Immature natural killer cell (primary cell): ENCODE results near the gene CACNA1I. TPM values are rescaled to one million over a fixed set of nuclear protein-coding genes. Genes with fewer than 3 reads are reported as not detected.
A peak's percentile ranks its signal among the peaks of the same experiment; 100 is the strongest.

ENCODE experiments used
- DNase-seq, 3 donors: peaks; one replicate each; pipeline ENCODE4 v3.0.0; 2022; ENCODE audit warnings: mixed read lengths in 1 of 3
- H3K27ac Mint-ChIP-seq, 6 donors: one replicate each; pipeline ENCODE4 v1.8.0; 2020; ENCODE audit warnings: mixed read lengths in 6 of 6, mild to moderate bottlenecking in 5 of 6, inconsistent platforms in 4 of 6, moderate library complexity in 3 of 6
- H3K27me3 Mint-ChIP-seq, 3 donors: one replicate each; pipeline ENCODE4 v1.8.0; 2020 to 2021; ENCODE audit warnings: low read depth in 3 of 3, mild to moderate bottlenecking in 3 of 3, mixed read lengths in 3 of 3, moderate library complexity in 3 of 3, inconsistent platforms in 1 of 3
- H3K36me3 Mint-ChIP-seq, 3 donors: one replicate each; pipeline ENCODE4 v1.8.0; 2020; ENCODE audit warnings: mixed read lengths in 3 of 3, inconsistent platforms in 2 of 3, mild to moderate bottlenecking in 2 of 3
- H3K4me1 Mint-ChIP-seq, 2 donors: one replicate each; pipeline ENCODE4 v1.8.0; 2020; ENCODE audit warnings: inconsistent platforms in 2 of 2, mild to moderate bottlenecking in 2 of 2, mixed read lengths in 2 of 2, moderate library complexity in 1 of 2
- H3K4me3 Mint-ChIP-seq, 5 donors: one replicate each; pipeline ENCODE4 v1.8.0; 2020; ENCODE audit warnings: mild to moderate bottlenecking in 5 of 5, mixed read lengths in 5 of 5, inconsistent platforms in 3 of 5, moderate library complexity in 3 of 5
- H3K9me3 Mint-ChIP-seq, 6 donors: one replicate each; pipeline ENCODE4 v1.8.0; 2020; ENCODE audit warnings: mild to moderate bottlenecking in 6 of 6, mixed read lengths in 6 of 6, inconsistent platforms in 4 of 6, moderate library complexity in 3 of 6
- polyA plus RNA-seq, 3 donors: library from polyadenylated mRNA; unstranded; fragments of 300-500 nt; fragmentation: Illumina TruSeq; gene quantifications; one replicate each; pipeline ENCODE4 v1.2.3, GENCODE V29; 2021

The CACNA1I gene
- polyA plus RNA-seq, 3 donors from 2014 or later: not detected

DNA sequence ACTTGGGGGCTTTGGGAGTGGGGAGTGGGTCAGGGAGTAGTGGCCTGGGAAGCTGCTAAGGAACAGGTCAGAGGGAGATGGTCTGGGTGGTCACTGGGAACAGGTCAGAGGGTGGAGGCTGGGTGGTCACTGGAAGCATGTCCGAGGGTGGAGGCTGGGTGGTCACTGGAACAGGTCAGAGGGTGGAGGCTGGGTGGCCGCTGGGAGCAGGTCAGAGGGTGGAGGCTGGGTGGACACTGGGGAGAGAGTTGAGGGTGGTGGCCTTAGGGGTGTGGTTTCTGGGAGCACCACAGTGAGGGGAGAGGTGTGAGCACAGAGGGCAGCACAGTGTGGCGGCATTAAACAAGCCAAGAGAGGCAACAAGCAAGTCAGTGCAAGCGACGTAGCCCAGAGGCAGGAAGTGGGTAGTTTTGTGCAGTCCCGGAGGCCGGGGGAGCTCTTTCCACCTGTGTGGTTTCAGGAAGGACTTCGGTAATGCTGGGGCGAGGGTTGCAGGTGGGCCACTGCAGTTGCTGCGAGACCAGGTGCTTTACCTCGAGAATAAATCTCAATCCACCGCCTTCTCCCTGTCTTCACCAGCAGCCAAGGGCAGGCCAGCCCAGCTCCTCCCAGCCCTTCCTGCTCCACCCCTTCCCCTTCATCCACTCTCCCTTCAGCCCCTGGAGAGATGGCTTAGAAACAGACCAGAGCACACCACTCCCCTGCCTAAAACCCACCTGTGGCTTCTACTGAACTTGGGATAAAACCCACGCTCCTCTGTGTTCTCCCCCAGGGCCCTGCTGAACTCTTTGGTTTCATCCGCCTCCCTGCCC lies 3.2 kb upstream of the CACNA1I start:
- DNase-seq: peak in 2 of 3 donors; percentile 27 to 28
- Mint-ChIP-seq H3K9me3 (peaks cover 0 to 4% (median 0%) of the 10 kb centered on the region in 6 donors), H3K36me3 (no peaks in the 10 kb centered on the region), H3K4me1 (peaks cover 21% of the 10 kb centered on the region in 2 donors), H3K4me3 (peak overlapping the region in 4 of 5 donors; percentile 14 to 19 (median 18)), H3K27ac (peak overlapping the region in 2 of 6 donors; percentile 58 to 62), H3K27me3 (peaks cover 4 to 12% (median 6%) of the 10 kb centered on the region in 3 donors)

DNA sequence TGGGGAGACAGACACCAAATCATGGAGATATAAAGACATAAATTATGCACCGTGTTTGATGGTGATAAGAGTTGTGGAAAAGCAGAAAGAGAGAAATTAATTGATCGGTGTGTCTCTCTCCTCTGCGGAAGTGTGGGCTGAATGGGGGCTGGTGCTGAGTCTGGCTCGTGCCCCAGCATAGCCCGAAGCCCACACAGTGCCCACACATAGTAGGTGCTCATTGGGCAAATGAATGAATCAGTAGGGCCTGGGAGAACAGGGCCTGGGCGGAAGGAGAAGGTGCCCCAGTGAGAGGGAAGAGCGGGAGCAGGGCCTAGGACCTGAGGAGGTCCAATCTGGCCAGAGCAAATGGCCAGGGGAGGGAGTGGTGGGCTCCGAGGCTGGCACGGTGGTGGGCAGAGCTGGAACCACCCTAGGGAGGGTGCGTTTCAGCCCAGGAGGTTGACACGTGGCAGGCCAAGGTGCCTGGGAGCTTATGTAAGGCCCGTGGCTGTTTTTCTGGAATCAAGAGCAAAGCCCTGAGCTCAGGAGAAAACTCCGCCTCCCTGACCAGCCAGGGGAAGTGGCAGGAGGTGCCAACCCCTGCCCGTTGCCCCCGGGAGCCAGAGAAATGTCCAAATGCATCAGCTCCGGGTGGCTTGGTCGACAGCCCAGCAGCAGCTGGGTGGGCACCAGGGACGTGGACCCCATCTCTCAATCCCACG lies 2.1 kb upstream of the CACNA1I start:
- peaks cover 0 to 4% (median 0%) of the 10 kb centered on the region in 6 donors for H3K9me3 Mint-ChIP-seq
- H3K4me1 Mint-ChIP-seq: peaks cover 21% of the 10 kb centered on the region in 2 donors
- no peak for DNase-seq
- no peak overlapping the region for H3K27ac Mint-ChIP-seq
- H3K27me3 Mint-ChIP-seq: peaks cover 4 to 12% (median 6%) of the 10 kb centered on the region in 3 donors
- H3K36me3 Mint-ChIP-seq: no peaks in the 10 kb centered on the region
- no peak overlapping the region for H3K4me3 Mint-ChIP-seq

DNA sequence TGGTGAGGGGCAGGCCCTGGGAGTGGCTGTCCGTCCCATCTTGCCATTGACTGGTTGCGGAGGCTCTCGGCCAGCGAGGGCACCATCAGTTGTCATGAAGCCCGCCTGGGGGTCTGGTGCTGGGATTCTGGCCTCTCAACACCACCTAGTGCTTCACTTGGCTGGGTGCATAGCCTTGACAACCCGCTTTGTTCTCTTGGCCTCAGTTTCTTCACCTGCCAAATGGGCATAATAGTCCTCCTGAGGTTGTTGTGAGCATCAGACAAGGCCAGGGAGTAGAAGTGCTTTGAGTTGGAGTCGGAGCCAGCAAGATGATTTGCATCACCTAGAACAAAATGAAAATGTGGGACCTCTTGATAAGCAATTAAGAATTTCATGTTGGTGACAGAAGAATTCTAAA lies 1.5 kb upstream of the CACNA1I start:
- peaks cover 4 to 12% (median 6%) of the 10 kb centered on the region in 3 donors for H3K27me3 Mint-ChIP-seq
- H3K36me3 Mint-ChIP-seq: no peaks in the 10 kb centered on the region
- peaks cover 0 to 4% (median 0%) of the 10 kb centered on the region in 6 donors for H3K9me3 Mint-ChIP-seq
- H3K4me1 Mint-ChIP-seq: peaks cover 21% of the 10 kb centered on the region in 2 donors
- no peak overlapping the region for H3K27ac Mint-ChIP-seq
- H3K4me3 Mint-ChIP-seq: no peak overlapping the region
- DNase-seq: no peak

DNA sequence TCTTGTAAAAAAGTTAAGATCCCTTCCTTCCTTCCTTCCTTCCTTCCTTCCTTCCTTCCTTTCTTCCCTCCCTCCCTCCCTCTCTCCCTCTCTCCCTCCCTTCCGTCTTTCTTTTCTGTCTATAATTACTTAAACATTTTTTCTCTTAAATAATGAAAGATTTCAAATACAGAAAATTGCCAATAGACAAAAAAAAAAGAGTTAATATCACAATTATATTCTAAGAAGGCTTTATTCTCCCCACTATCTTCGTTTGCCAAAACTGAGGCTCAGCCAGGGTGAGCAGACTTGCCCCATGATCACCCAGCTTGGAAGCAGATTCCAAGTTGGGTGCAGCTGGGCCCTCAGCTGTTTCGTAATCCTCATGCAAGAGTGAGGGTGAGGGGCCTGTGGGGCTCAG lies 327 bp upstream of the CACNA1I start:
- Mint-ChIP-seq H3K9me3 (peaks cover 0 to 4% (median 0%) of the 10 kb centered on the region in 6 donors), H3K27ac (no peak overlapping the region), H3K4me3 (no peak overlapping the region), H3K27me3 (peaks cover 4 to 10% (median 8%) of the 10 kb centered on the region in 3 donors), H3K4me1 (peaks cover 21% of the 10 kb centered on the region in 2 donors), H3K36me3 (no peaks in the 10 kb centered on the region)
- DNase-seq: no peak

DNA sequence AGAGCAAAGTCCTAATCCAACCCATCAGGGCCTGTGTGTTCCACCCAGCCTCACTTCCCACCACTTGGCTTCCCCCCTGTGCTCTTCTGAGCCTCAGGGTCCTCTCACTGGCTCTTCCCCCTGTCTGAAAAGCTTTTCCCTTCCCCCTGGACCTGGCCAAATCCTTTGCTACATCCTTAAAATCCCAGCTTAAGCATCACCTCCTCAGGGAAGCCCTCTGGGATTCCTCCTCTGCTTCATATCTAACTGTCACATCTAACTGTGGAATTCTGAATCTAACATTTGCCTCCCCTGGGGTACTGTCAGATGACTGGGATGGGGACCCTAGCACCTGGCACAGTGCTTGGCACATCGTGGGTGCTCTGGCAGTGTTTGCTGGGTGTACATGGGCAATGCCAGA lies 985 bp downstream of the CACNA1I start:
- Mint-ChIP-seq H3K27me3 (peaks cover 2 to 9% (median 4%) of the 10 kb centered on the region in 3 donors), H3K4me1 (peaks cover 14 to 15% of the 10 kb centered on the region in 2 donors), H3K27ac (no peak overlapping the region), H3K36me3 (no peaks in the 10 kb centered on the region), H3K4me3 (no peak overlapping the region), H3K9me3 (no peaks in the 10 kb centered on the region)
- no peak for DNase-seq

DNA sequence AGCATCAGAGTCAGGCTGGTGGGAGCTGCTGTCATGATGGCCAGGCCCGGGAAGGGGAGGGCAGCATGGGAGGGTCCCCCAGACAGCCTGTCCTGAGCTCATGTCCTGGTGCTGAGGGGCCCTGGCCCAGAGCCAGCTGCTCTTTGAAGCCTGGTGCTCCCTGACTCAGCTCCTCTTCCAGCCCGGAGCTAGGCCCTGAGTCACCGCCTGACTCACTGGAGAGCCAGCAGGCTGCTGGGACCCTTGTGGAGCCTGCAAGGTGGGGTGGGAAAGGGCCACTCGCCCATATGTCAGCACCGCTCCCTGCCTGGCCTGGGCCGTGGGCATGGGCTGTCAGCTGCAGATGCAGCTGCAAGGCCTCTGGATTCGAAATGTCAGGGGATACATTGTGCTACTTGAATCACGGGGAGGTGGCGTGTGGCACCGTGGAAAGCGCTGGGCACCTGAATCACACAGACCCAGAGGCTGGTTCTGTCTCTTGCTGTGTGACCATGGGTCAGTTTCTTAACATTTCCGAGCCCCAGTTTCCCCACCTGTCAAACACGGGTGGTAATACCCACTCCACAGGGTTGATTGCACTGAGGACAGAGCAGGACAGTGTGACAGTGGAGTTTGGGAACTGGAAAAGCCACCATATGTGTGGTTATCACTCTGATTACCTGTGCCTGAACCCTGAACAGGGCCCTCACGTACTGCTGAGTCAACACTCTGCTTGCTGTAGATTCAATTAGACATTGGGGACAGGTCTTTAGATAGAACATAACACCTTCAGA lies 4.4 kb downstream of the CACNA1I start:
- no peak overlapping the region for H3K4me3 Mint-ChIP-seq
- no peak overlapping the region for H3K27ac Mint-ChIP-seq
- H3K9me3 Mint-ChIP-seq: no peaks in the 10 kb centered on the region

DNA sequence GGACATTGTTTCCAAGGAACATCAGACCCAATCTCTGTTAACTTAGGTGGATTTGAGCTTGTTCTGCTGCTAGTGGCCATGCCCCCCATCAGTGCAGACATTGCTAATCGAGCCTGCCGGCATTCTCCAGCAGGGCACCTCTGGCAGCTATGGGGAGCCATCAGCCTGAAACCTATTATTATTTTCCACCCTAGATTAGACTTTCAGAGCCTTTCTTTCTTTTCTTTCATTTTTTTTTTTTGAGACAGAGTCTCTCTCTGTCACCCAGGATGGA lies 4.9 kb downstream of the CACNA1I start:
- DNase-seq: no peak
- H3K4me1 Mint-ChIP-seq: no peaks in the 10 kb centered on the region
- H3K9me3 Mint-ChIP-seq: no peaks in the 10 kb centered on the region
- H3K27me3 Mint-ChIP-seq: peaks cover 2 to 9% (median 2%) of the 10 kb centered on the region in 3 donors
- H3K27ac Mint-ChIP-seq: no peak overlapping the region
- no peak overlapping the region for H3K4me3 Mint-ChIP-seq
- no peaks in the 10 kb centered on the region for H3K36me3 Mint-ChIP-seq

More for the DNA sequence above, 4.4 kb downstream of the CACNA1I start:
- Mint-ChIP-seq H3K27me3 (peaks cover 2 to 9% (median 2%) of the 10 kb centered on the region in 3 donors), H3K4me1 (no peaks in the 10 kb centered on the region), H3K36me3 (no peaks in the 10 kb centered on the region)
- DNase-seq: no peak

DNA sequence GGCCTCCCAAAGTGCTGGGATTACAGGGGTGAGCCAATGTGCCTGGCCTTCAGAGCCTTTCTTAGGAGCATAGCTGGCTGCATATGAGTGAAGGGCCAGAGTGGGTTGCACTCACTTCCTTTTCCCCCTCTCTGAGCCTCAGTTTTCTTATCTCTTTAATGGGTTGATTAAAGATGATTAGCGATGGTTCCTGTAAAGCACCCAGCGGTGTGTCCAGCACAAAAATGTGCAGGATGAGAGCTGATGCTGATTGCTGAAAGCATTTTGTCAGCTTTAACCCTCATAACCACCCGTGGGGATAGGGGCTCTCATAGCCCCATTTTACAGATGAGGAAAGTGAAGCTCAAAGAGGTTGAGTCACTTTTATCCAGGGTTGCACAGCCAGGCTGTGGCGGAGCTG lies 5.5 kb downstream of the CACNA1I start:
- no peaks in the 10 kb centered on the region for H3K9me3 Mint-ChIP-seq

DNA sequence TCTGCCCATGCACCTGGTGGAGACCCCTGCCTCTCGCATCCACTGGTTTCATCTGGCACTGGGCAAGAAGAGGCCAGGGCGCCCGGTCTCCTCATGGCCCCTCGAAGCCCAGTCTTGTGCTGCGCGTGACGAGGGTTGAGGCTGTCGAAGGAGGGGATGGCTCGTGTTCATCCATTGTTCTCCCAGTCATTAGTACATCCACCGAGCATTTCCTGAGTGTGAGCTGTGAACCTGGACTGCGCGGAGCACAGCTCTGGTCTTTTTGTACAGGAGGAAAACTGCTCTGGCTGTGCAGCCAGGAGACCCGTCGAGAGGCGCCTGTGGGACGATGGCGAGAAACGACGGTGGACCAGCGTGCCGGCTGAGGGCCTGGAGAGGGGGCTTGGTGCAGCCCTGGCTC lies 6.8 kb downstream of the CACNA1I start:
- Mint-ChIP-seq H3K36me3 (no peaks in the 10 kb centered on the region), H3K27me3 (peaks cover 0 to 9% (median 2%) of the 10 kb centered on the region in 3 donors), H3K4me1 (no peaks in the 10 kb centered on the region), H3K27ac (no peak overlapping the region), H3K4me3 (no peak overlapping the region), H3K9me3 (no peaks in the 10 kb centered on the region)
- no peak for DNase-seq

More for the DNA sequence above, 5.5 kb downstream of the CACNA1I start:
- Mint-ChIP-seq H3K4me1 (no peaks in the 10 kb centered on the region), H3K36me3 (no peaks in the 10 kb centered on the region), H3K4me3 (no peak overlapping the region), H3K27ac (no peak overlapping the region), H3K27me3 (peaks cover 0 to 9% (median 2%) of the 10 kb centered on the region in 3 donors)
- no peak for DNase-seq

DNA sequence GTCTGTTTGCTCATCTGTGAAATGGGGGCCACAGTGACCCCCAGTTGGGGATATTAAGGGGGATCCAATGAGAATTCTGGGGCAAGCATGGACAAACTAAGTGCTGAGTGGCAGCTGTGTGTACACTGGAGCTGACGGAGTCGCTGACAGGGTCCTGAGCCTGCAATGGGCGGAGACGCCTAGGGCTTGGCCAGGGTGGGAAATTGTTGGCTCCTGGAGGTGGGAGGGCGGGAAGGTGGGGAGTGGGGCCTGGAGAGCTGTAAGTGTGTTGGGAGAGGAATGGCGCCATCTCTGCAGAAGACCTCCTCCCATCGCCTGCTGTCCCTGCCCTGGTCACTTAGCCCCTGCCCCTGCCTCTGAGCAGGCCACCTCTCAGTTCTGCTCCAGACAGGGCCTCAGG lies 7.3 kb downstream of the CACNA1I start:
- Mint-ChIP-seq H3K4me1 (no peaks in the 10 kb centered on the region), H3K9me3 (no peaks in the 10 kb centered on the region), H3K27me3 (peaks cover 0 to 11% (median 2%) of the 10 kb centered on the region in 3 donors), H3K36me3 (no peaks in the 10 kb centered on the region), H3K4me3 (no peak overlapping the region), H3K27ac (no peak overlapping the region)
- no peak for DNase-seq

DNA sequence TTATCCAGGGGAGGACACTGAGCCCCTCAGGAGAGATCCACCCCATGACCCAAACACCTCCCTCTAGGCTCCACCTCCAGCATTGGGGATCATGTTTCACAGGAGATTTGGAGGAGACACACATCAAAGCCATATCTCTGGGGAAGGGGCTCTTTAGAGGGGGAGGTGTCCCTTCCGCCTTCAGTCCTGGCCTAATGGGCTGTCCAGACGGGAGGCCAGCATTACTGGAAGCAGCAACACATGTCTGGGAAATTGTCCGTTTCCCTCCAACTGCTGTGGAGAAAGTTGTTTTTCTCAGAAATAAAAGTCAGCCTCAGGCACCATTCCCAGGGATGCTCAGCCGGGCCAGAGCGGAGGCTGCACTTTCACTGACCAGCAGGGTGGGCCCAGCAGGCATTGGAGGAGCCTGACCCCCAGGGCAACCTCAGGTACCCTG lies 9.5 kb downstream of the CACNA1I start:
- DNase-seq: no peak
- Mint-ChIP-seq H3K36me3 (peaks cover 0 to 4% (median 0%) of the 10 kb centered on the region in 3 donors), H3K27me3 (peaks cover 2 to 10% (median 5%) of the 10 kb centered on the region in 3 donors), H3K9me3 (no peaks in the 10 kb centered on the region), H3K4me3 (no peak overlapping the region), H3K27ac (no peak overlapping the region), H3K4me1 (no peaks in the 10 kb centered on the region)

DNA sequence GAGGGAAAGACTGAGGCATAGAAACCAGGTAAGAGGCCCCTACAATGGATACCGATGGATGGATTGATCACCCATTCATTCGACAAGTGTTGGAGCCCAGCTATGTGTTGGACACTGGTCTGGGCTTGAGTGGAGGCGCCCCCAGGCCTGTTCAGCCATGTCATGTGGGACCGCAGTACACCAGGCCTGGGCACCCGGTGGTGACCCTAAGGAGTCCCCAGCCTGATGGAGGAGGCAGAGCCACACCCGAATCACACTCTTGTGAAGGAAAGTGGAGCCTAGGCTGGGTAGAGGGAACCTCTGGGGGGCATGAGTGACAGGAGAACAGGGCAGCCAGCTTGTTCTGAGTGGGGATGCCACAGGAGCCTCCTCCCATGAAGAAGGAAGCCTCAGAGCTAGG lies 10.2 kb downstream of the CACNA1I start:
- Mint-ChIP-seq H3K27me3 (peaks cover 2 to 10% (median 5%) of the 10 kb centered on the region in 3 donors), H3K27ac (no peak overlapping the region), H3K9me3 (no peaks in the 10 kb centered on the region), H3K4me3 (no peak overlapping the region), H3K36me3 (peaks cover 0 to 4% (median 0%) of the 10 kb centered on the region in 3 donors), H3K4me1 (no peaks in the 10 kb centered on the region)
- no peak for DNase-seq

DNA sequence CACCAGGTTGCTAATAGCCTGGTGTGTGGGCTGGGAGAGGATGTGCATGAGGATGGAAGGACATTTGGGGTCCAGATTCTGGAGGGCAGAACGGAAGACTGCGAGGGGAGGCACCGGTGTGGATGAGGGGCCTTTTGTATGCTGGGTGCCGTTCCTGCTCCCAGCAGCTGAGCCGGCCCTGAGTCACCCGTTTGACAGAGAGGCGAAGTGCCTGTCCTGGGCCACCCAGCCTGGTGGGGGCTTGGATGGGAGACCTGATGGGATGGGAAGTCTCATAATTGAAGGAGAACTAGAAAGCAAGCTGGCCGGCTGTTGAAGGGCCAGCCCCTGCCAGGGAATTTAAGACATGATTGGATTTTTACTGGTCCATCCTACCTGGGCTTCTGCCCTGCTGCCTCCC lies 10.8 kb downstream of the CACNA1I start:
- Mint-ChIP-seq H3K4me1 (no peaks in the 10 kb centered on the region), H3K27me3 (peaks cover 2 to 6% (median 5%) of the 10 kb centered on the region in 3 donors), H3K4me3 (no peak overlapping the region), H3K9me3 (no peaks in the 10 kb centered on the region), H3K36me3 (peaks cover 0 to 4% (median 0%) of the 10 kb centered on the region in 3 donors), H3K27ac (no peak overlapping the region)
- DNase-seq: no peak
